Measurements from ENCODE around the gene MGAT4C.

DNA sequence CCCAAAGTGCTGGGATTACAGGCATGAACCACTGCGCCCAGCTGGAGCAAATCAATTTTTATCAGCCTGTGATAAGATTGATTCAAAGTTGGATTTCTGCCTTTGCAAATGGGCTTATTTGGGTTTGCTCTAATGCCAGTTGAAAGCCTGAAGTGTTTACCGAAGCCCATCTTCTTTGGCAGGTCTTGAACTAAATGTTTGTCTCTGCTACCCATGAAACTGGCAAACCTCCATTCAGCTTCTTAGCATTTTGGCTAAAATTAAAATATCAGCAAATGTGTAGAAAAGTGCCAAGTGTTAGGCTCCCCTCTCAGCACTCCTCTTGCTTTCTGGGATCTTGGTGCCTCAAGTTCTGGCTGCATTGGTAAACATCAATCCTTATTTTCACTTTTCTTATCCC is 61.5 kb downstream of the MGAT4C start:
- no peak for TF ChIP-seq EZH2 (IDR thresholded peaks at IDR 0.05; ENCODE audit: low read depth)
- TF ChIP-seq, protein P1, sequence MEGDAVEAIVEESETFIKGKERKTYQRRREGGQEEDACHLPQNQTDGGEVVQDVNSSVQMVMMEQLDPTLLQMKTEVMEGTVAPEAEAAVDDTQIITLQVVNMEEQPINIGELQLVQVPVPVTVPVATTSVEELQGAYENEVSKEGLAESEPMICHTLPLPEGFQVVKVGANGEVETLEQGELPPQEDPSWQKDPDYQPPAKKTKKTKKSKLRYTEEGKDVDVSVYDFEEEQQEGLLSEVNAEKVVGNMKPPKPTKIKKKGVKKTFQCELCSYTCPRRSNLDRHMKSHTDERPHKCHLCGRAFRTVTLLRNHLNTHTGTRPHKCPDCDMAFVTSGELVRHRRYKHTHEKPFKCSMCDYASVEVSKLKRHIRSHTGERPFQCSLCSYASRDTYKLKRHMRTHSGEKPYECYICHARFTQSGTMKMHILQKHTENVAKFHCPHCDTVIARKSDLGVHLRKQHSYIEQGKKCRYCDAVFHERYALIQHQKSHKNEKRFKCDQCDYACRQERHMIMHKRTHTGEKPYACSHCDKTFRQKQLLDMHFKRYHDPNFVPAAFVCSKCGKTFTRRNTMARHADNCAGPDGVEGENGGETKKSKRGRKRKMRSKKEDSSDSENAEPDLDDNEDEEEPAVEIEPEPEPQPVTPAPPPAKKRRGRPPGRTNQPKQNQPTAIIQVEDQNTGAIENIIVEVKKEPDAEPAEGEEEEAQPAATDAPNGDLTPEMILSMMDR (conservative IDR thresholded peaks at IDR 0.05): no peak

Data from PC-9 (cell line).